ENCODE data around the gene TDRD9.

DNA sequence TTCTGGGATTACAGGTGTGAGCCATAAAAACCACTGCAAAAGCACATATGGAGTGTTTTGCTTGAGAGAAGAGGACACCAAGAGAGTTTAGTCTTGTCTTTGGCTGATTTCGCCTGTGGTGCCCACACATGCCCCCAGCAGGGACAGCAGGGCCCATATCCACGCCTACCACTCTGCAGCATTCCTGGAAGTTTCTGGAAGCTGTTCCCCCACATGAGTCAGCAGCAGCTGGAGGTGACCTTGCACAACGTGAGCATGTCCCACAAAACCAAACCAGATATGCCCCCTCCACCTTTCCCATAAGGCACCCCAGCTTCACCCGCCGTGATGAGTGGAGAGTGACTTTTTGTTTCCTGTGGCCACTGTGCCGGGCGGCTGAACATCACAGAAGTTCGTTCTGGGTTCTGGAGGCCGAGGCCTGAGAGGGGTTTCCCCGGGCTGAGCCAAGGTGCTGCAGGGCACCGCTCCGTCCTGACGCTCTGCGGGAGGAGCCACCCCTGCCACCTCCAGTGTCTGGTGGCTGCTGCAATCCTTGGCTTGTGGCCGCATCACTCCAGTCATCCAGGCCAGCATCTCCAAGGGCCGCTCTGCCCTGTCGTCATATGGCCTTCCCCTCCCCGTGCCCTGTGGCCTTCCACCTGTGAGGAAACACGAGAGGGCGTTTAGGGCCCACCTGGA, 162.0 kb downstream of the TDRD9 start:
- TF ChIP-seq, protein P1, sequence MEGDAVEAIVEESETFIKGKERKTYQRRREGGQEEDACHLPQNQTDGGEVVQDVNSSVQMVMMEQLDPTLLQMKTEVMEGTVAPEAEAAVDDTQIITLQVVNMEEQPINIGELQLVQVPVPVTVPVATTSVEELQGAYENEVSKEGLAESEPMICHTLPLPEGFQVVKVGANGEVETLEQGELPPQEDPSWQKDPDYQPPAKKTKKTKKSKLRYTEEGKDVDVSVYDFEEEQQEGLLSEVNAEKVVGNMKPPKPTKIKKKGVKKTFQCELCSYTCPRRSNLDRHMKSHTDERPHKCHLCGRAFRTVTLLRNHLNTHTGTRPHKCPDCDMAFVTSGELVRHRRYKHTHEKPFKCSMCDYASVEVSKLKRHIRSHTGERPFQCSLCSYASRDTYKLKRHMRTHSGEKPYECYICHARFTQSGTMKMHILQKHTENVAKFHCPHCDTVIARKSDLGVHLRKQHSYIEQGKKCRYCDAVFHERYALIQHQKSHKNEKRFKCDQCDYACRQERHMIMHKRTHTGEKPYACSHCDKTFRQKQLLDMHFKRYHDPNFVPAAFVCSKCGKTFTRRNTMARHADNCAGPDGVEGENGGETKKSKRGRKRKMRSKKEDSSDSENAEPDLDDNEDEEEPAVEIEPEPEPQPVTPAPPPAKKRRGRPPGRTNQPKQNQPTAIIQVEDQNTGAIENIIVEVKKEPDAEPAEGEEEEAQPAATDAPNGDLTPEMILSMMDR (IDR thresholded peaks at IDR 0.05): no peak
- TF ChIP-seq POLR2AphosphoS5 (IDR thresholded peaks at IDR 0.05; ENCODE audit: low read depth, low read length) (no peak), SIN3A (IDR thresholded peaks at IDR 0.05; ENCODE audit: borderline replicate concordance, insufficient read depth, low read depth, low read length) (no peak), TCF7L2 (IDR thresholded peaks at IDR 0.05; ENCODE audit: low read depth, low read length) (no peak)
- TF ChIP-seq, protein P2, sequence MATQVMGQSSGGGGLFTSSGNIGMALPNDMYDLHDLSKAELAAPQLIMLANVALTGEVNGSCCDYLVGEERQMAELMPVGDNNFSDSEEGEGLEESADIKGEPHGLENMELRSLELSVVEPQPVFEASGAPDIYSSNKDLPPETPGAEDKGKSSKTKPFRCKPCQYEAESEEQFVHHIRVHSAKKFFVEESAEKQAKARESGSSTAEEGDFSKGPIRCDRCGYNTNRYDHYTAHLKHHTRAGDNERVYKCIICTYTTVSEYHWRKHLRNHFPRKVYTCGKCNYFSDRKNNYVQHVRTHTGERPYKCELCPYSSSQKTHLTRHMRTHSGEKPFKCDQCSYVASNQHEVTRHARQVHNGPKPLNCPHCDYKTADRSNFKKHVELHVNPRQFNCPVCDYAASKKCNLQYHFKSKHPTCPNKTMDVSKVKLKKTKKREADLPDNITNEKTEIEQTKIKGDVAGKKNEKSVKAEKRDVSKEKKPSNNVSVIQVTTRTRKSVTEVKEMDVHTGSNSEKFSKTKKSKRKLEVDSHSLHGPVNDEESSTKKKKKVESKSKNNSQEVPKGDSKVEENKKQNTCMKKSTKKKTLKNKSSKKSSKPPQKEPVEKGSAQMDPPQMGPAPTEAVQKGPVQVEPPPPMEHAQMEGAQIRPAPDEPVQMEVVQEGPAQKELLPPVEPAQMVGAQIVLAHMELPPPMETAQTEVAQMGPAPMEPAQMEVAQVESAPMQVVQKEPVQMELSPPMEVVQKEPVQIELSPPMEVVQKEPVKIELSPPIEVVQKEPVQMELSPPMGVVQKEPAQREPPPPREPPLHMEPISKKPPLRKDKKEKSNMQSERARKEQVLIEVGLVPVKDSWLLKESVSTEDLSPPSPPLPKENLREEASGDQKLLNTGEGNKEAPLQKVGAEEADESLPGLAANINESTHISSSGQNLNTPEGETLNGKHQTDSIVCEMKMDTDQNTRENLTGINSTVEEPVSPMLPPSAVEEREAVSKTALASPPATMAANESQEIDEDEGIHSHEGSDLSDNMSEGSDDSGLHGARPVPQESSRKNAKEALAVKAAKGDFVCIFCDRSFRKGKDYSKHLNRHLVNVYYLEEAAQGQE (IDR thresholded peaks at IDR 0.05; ENCODE audit: insufficient read depth in 1 of 2, low read depth in 2 of 2, low read length in 1 of 2): no peak

Measured in Panc1 (cell line).